Measurements from ENCODE around the gene ZBTB7A.

- TF ChIP-seq CTCF (IDR thresholded peaks at IDR 0.05), result no peak
- no peak for TF ChIP-seq POLR2A (IDR thresholded peaks at IDR 0.05)
Observed at GRCh38 chr19:4113398-4114088, 46.8 kb upstream of the ZBTB7A start.

Data from tibial nerve (tissue), 3 donors.